ENCODE measurements around the gene NAPEPLD. TPM values are rescaled to one million over a fixed set of nuclear protein-coding genes. Genes with fewer than 3 reads are reported as not detected.
"Not testable (repeated sequence)": the region's sequence is repeated elsewhere in the genome, so short reads cannot be mapped to it uniquely, and the experiment has no call there.

NAPEPLD gene
- total RNA-seq, 4 donors from 2014 or later, result 28.9 to 75.5 (median 71.2) TPM

GRCh38 chr7:103093429-103093828 lies 55.5 kb downstream of the NAPEPLD start:
- H3K36me3 ChIP-seq, result peaks cover 0 to 30% (median 0%) of the 10 kb centered on the region in 3 donors
- H3K9me3 ChIP-seq, result no peaks in the 10 kb centered on the region
- H3K27me3 ChIP-seq, result no peaks in the 10 kb centered on the region
- no peak for TF ChIP-seq POLR2A (IDR thresholded peaks at IDR 0.05)
- no peak for TF ChIP-seq CTCF (IDR thresholded peaks at IDR 0.05)
- no peaks in the 10 kb centered on the region for H3K4me1 ChIP-seq
- no peak for DNase-seq
- H3K4me3 ChIP-seq, result no peak overlapping the region
- H3K27ac ChIP-seq, result no peak overlapping the region

GRCh38 chr7:103092321-103092720 lies 56.6 kb downstream of the NAPEPLD start:
- not testable (repeated sequence) for H3K9me3 ChIP-seq, H3K27me3 ChIP-seq, H3K27ac ChIP-seq, H3K4me1 ChIP-seq, DNase-seq, H3K4me3 ChIP-seq
- H3K36me3 ChIP-seq, result peaks cover 0 to 26% (median 0%) of the 10 kb centered on the region in 3 donors

DNA sequence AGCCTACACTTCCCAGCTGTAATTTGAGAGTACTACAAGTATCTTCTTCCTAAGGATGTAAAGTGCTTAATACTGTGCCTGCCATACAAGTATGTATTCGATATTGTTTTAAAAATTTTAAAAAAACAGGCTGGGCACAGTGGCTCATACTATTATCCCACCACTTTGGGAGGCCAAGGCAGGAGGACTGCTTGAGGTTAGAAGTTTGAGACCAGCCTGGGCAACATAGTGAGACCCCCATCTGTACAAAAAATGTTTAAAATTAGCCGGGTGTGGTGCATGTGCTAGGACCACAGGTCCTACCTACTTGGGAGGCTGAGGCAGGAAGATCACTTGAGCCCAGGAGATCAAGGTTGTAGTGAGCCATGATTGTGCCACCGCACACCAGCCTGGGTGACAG lies 65.7 kb downstream of the NAPEPLD start:
- Histone ChIP-seq H3K27me3 (no peaks in the 10 kb centered on the region), H3K4me1 (no peaks in the 10 kb centered on the region)
- TF ChIP-seq POLR2A (IDR thresholded peaks at IDR 0.05) (no peak), CTCF (IDR thresholded peaks at IDR 0.05) (no peak)

GRCh38 chr7:103082497-103082896 lies 66.4 kb downstream of the NAPEPLD start:
- Histone ChIP-seq H3K9me3 (no peaks in the 10 kb centered on the region), H3K27ac (no peak overlapping the region), H3K36me3 (peaks cover 0 to 32% (median 0%) of the 10 kb centered on the region in 3 donors), H3K27me3 (no peaks in the 10 kb centered on the region), H3K4me1 (no peaks in the 10 kb centered on the region), H3K4me3 (no peak overlapping the region)
- TF ChIP-seq CTCF (IDR thresholded peaks at IDR 0.05) (no peak), POLR2A (IDR thresholded peaks at IDR 0.05) (no peak)
- DNase-seq, result no peak

More for the DNA sequence above, 65.7 kb downstream of the NAPEPLD start:
- H3K36me3 ChIP-seq, result peaks cover 0 to 33% (median 0%) of the 10 kb centered on the region in 3 donors
- no peak for DNase-seq
- no peak overlapping the region for H3K27ac ChIP-seq
- H3K4me3 ChIP-seq, result no peak overlapping the region
- no peaks in the 10 kb centered on the region for H3K9me3 ChIP-seq

GRCh38 chr7:103080923-103081322 lies 68.0 kb downstream of the NAPEPLD start:
- H3K9me3 ChIP-seq, result no peaks in the 10 kb centered on the region
- H3K27ac ChIP-seq, result no peak overlapping the region
- TF ChIP-seq CTCF (IDR thresholded peaks at IDR 0.05) (no peak), POLR2A (IDR thresholded peaks at IDR 0.05) (no peak)
- no peak for DNase-seq
- H3K27me3 ChIP-seq, result no peaks in the 10 kb centered on the region
- H3K4me1 ChIP-seq, result peaks cover 0 to 11% (median 3%) of the 10 kb centered on the region in 4 donors
- peaks cover 0 to 23% (median 0%) of the 10 kb centered on the region in 3 donors for H3K36me3 ChIP-seq
- H3K4me3 ChIP-seq, result no peak overlapping the region

GRCh38 chr7:103079836-103080235 lies 69.1 kb downstream of the NAPEPLD start:
- TF ChIP-seq POLR2A (IDR thresholded peaks at IDR 0.05) (no peak), CTCF (IDR thresholded peaks at IDR 0.05) (no peak)
- Histone ChIP-seq H3K36me3 (peaks cover 0 to 17% (median 0%) of the 10 kb centered on the region in 3 donors), H3K27me3 (no peaks in the 10 kb centered on the region), H3K4me1 (peaks cover 3 to 11% (median 4%) of the 10 kb centered on the region in 4 donors), H3K4me3 (no peak overlapping the region), H3K27ac (no peak overlapping the region), H3K9me3 (no peaks in the 10 kb centered on the region)
- DNase-seq, result no peak

DNA sequence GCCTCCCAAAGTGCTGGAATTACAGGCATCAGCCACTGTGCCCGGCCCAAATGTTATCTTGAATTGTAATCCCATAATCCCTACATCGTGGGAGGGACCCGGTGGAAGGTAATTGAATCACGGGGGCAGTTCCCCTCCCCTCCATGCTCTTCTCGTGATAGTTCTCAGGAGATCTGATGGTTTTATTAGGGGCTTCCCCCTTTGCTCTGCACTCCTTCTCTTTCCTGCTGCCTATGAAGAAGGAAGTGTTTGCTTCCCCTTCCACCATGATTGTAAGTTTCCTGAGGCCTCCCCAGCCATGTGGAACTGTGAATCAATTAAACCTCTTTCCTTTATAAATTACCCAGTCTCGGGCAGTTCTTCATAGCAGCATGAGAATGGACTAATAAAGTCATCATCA lies 70.7 kb downstream of the NAPEPLD start:
- H3K27me3 ChIP-seq, DNase-seq, H3K27ac ChIP-seq, H3K9me3 ChIP-seq, H3K4me3 ChIP-seq, H3K36me3 ChIP-seq: not testable (repeated sequence)
- peaks cover 3 to 16% (median 7%) of the 10 kb centered on the region in 4 donors for H3K4me1 ChIP-seq

Data from Peyer's patch (tissue), 4 donors.